ENCODE measurements around the gene OR10G3.
"Not testable (repeated sequence)": the region's sequence is repeated elsewhere in the genome, so short reads cannot be mapped to it uniquely, and the experiment has no call there.

The OR10G3 gene

GRCh38 chr14:21557084-21557901 is 22.6 kb downstream of the OR10G3 start:
- H3K4me3 ChIP-seq (ENCODE audit: low read depth in 1 of 2, low read length in 2 of 2): peak overlapping the region; percentile 58 to 64
- no peaks in the 10 kb centered on the region for H3K27me3 ChIP-seq (ENCODE audit: control insufficient read depth in 1 of 2, insufficient read depth in 2 of 2, low read length in 2 of 2)
- H3K36me3 ChIP-seq (ENCODE audit: control insufficient read depth in 1 of 2, insufficient read depth in 2 of 2, low read length in 2 of 2): no peaks in the 10 kb centered on the region
- peak overlapping the region in 1 of 2 donors; percentile 20 for H3K9ac ChIP-seq (ENCODE audit: low read depth in 1 of 2, low read length in 2 of 2)
- no peaks in the 10 kb centered on the region for H3K9me3 ChIP-seq (ENCODE audit: control insufficient read depth in 1 of 2, low read length in 2 of 2)
- H3K4me1 ChIP-seq (ENCODE audit: control insufficient read depth in 1 of 2, insufficient read depth in 2 of 2, low read length in 2 of 2): peaks cover 0 to 6% of the 10 kb centered on the region in 2 donors
- H3K27ac ChIP-seq (ENCODE audit: low read depth, low read length): no peak overlapping the region

- Histone ChIP-seq H3K9me3 (ENCODE audit: control insufficient read depth in 1 of 2, low read length in 2 of 2) (no peaks in the 10 kb centered on the region), H3K27me3 (ENCODE audit: control insufficient read depth in 1 of 2, insufficient read depth in 2 of 2, low read length in 2 of 2) (no peaks in the 10 kb centered on the region), H3K36me3 (ENCODE audit: control insufficient read depth in 1 of 2, insufficient read depth in 2 of 2, low read length in 2 of 2) (no peaks in the 10 kb centered on the region), H3K4me1 (ENCODE audit: control insufficient read depth in 1 of 2, insufficient read depth in 2 of 2, low read length in 2 of 2) (peaks cover 0 to 6% of the 10 kb centered on the region in 2 donors), H3K9ac (ENCODE audit: low read depth in 1 of 2, low read length in 2 of 2) (no peak overlapping the region), H3K27ac (ENCODE audit: low read depth, low read length) (no peak overlapping the region), H3K4me3 (ENCODE audit: low read depth in 1 of 2, low read length in 2 of 2) (no peak overlapping the region)
These were observed 23.3 kb downstream of the OR10G3 start for GRCh38 chr14:21556378-21557083.

- H3K9me3 ChIP-seq (ENCODE audit: control insufficient read depth in 1 of 2, low read length in 2 of 2): no peaks in the 10 kb centered on the region
- H3K4me1 ChIP-seq (ENCODE audit: control insufficient read depth in 1 of 2, insufficient read depth in 2 of 2, low read length in 2 of 2): peaks cover 0 to 6% of the 10 kb centered on the region in 2 donors
- no peaks in the 10 kb centered on the region for H3K36me3 ChIP-seq (ENCODE audit: control insufficient read depth in 1 of 2, insufficient read depth in 2 of 2, low read length in 2 of 2)
- H3K27me3 ChIP-seq (ENCODE audit: control insufficient read depth in 1 of 2, insufficient read depth in 2 of 2, low read length in 2 of 2): no peaks in the 10 kb centered on the region
- no peak overlapping the region for H3K4me3 ChIP-seq (ENCODE audit: low read depth in 1 of 2, low read length in 2 of 2)
- no peak overlapping the region for H3K9ac ChIP-seq (ENCODE audit: low read depth in 1 of 2, low read length in 2 of 2)
- no peak overlapping the region for H3K27ac ChIP-seq (ENCODE audit: low read depth, low read length)
These were observed 26.6 kb downstream of the OR10G3 start for GRCh38 chr14:21553266-21553665.

- not testable (repeated sequence) for H3K27ac ChIP-seq (ENCODE audit: low read depth, low read length); H3K36me3 ChIP-seq (ENCODE audit: control insufficient read depth in 1 of 2, insufficient read depth in 2 of 2, low read length in 2 of 2); H3K27me3 ChIP-seq (ENCODE audit: control insufficient read depth in 1 of 2, insufficient read depth in 2 of 2, low read length in 2 of 2); H3K4me1 ChIP-seq (ENCODE audit: control insufficient read depth in 1 of 2, insufficient read depth in 2 of 2, low read length in 2 of 2); H3K4me3 ChIP-seq (ENCODE audit: low read depth in 1 of 2, low read length in 2 of 2); H3K9me3 ChIP-seq (ENCODE audit: control insufficient read depth in 1 of 2, low read length in 2 of 2); H3K9ac ChIP-seq (ENCODE audit: low read depth in 1 of 2, low read length in 2 of 2)
These were observed 35.3 kb downstream of the OR10G3 start for GRCh38 chr14:21544588-21544987.

- no peak overlapping the region for H3K4me3 ChIP-seq (ENCODE audit: low read depth in 1 of 2, low read length in 2 of 2)
- no peak overlapping the region for H3K27ac ChIP-seq (ENCODE audit: low read depth, low read length)
- no peak overlapping the region for H3K9ac ChIP-seq (ENCODE audit: low read depth in 1 of 2, low read length in 2 of 2)
- no peaks in the 10 kb centered on the region for H3K4me1 ChIP-seq (ENCODE audit: control insufficient read depth in 1 of 2, insufficient read depth in 2 of 2, low read length in 2 of 2)
- H3K36me3 ChIP-seq (ENCODE audit: control insufficient read depth in 1 of 2, insufficient read depth in 2 of 2, low read length in 2 of 2): no peaks in the 10 kb centered on the region
- H3K27me3 ChIP-seq (ENCODE audit: control insufficient read depth in 1 of 2, insufficient read depth in 2 of 2, low read length in 2 of 2): no peaks in the 10 kb centered on the region
- no peaks in the 10 kb centered on the region for H3K9me3 ChIP-seq (ENCODE audit: control insufficient read depth in 1 of 2, low read length in 2 of 2)
These were observed 35.9 kb downstream of the OR10G3 start for GRCh38 chr14:21543963-21544362.

GRCh38 chr14:21543521-21543960 is 36.3 kb downstream of the OR10G3 start:
- Histone ChIP-seq H3K36me3 (ENCODE audit: control insufficient read depth in 1 of 2, insufficient read depth in 2 of 2, low read length in 2 of 2) (no peaks in the 10 kb centered on the region), H3K9me3 (ENCODE audit: control insufficient read depth in 1 of 2, low read length in 2 of 2) (no peaks in the 10 kb centered on the region), H3K27me3 (ENCODE audit: control insufficient read depth in 1 of 2, insufficient read depth in 2 of 2, low read length in 2 of 2) (peaks cover 0 to 1% of the 10 kb centered on the region in 2 donors)

GRCh38 chr14:21541413-21542074 is 38.3 kb downstream of the OR10G3 start:
- no peak overlapping the region for H3K9ac ChIP-seq (ENCODE audit: low read depth in 1 of 2, low read length in 2 of 2)
- no peaks in the 10 kb centered on the region for H3K9me3 ChIP-seq (ENCODE audit: control insufficient read depth in 1 of 2, low read length in 2 of 2)
- no peak overlapping the region for H3K27ac ChIP-seq (ENCODE audit: low read depth, low read length)
- H3K36me3 ChIP-seq (ENCODE audit: control insufficient read depth in 1 of 2, insufficient read depth in 2 of 2, low read length in 2 of 2): no peaks in the 10 kb centered on the region
- H3K4me3 ChIP-seq (ENCODE audit: low read depth in 1 of 2, low read length in 2 of 2): no peak overlapping the region
- no peaks in the 10 kb centered on the region for H3K4me1 ChIP-seq (ENCODE audit: control insufficient read depth in 1 of 2, insufficient read depth in 2 of 2, low read length in 2 of 2)
- H3K27me3 ChIP-seq (ENCODE audit: control insufficient read depth in 1 of 2, insufficient read depth in 2 of 2, low read length in 2 of 2): peaks cover 10 to 11% of the 10 kb centered on the region in 2 donors

More at GRCh38 chr14:21543521-21543960, 36.3 kb downstream of the OR10G3 start:
- H3K4me3 ChIP-seq (ENCODE audit: low read depth in 1 of 2, low read length in 2 of 2): no peak overlapping the region
- no peaks in the 10 kb centered on the region for H3K4me1 ChIP-seq (ENCODE audit: control insufficient read depth in 1 of 2, insufficient read depth in 2 of 2, low read length in 2 of 2)
- no peak overlapping the region for H3K27ac ChIP-seq (ENCODE audit: low read depth, low read length)
- H3K9ac ChIP-seq (ENCODE audit: low read depth in 1 of 2, low read length in 2 of 2): no peak overlapping the region

- H3K4me1 ChIP-seq (ENCODE audit: control insufficient read depth in 1 of 2, insufficient read depth in 2 of 2, low read length in 2 of 2): no peaks in the 10 kb centered on the region
- no peak overlapping the region for H3K27ac ChIP-seq (ENCODE audit: low read depth, low read length)
- peak overlapping the region in 1 of 2 donors; percentile 10 for H3K9ac ChIP-seq (ENCODE audit: low read depth in 1 of 2, low read length in 2 of 2)
- peaks cover 20 to 28% of the 10 kb centered on the region in 2 donors for H3K27me3 ChIP-seq (ENCODE audit: control insufficient read depth in 1 of 2, insufficient read depth in 2 of 2, low read length in 2 of 2)
- H3K9me3 ChIP-seq (ENCODE audit: control insufficient read depth in 1 of 2, low read length in 2 of 2): no peaks in the 10 kb centered on the region
- no peaks in the 10 kb centered on the region for H3K36me3 ChIP-seq (ENCODE audit: control insufficient read depth in 1 of 2, insufficient read depth in 2 of 2, low read length in 2 of 2)
- no peak overlapping the region for H3K4me3 ChIP-seq (ENCODE audit: low read depth in 1 of 2, low read length in 2 of 2)
These were observed 40.5 kb downstream of the OR10G3 start for GRCh38 chr14:21539189-21539940.

GRCh38 chr14:21537090-21537424 is 42.8 kb downstream of the OR10G3 start:
- Histone ChIP-seq H3K9me3 (ENCODE audit: control insufficient read depth in 1 of 2, low read length in 2 of 2) (no peaks in the 10 kb centered on the region), H3K4me3 (ENCODE audit: low read depth in 1 of 2, low read length in 2 of 2) (peak overlapping the region; percentile 35 to 50), H3K27me3 (ENCODE audit: control insufficient read depth in 1 of 2, insufficient read depth in 2 of 2, low read length in 2 of 2) (peaks cover 27 to 30% of the 10 kb centered on the region in 2 donors), H3K4me1 (ENCODE audit: control insufficient read depth in 1 of 2, insufficient read depth in 2 of 2, low read length in 2 of 2) (no peaks in the 10 kb centered on the region), H3K9ac (ENCODE audit: low read depth in 1 of 2, low read length in 2 of 2) (no peak overlapping the region), H3K27ac (ENCODE audit: low read depth, low read length) (no peak overlapping the region), H3K36me3 (ENCODE audit: control insufficient read depth in 1 of 2, insufficient read depth in 2 of 2, low read length in 2 of 2) (no peaks in the 10 kb centered on the region)
